T-helper 2 cell treated with Interferon-gamma antibody and Interleukin-4, amounts not matched to agents 5 μg/mL and 100 μg/mL, for 36 hours (primary cell): ENCODE data around the gene NAPG.
"Not testable (repeated sequence)": the region's sequence is repeated elsewhere in the genome, so short reads cannot be mapped to it uniquely, and the experiment has no call there.

Experiments
- DNase-seq: peaks from one replicate; pipeline ENCODE4 v3.0.0; 2021; ENCODE audit warnings: low spot score
- H3K27ac Mint-ChIP-seq: one replicate; pipeline ENCODE4 v1.8.0; 2021; ENCODE audit warnings: mild to moderate bottlenecking, mixed read lengths
- H3K27me3 Mint-ChIP-seq: one replicate; pipeline ENCODE4 v1.8.0; 2021; ENCODE audit warnings: low read depth, mixed read lengths
- H3K36me3 Mint-ChIP-seq: one replicate; pipeline ENCODE4 v1.8.0; 2021; ENCODE audit warnings: low read depth, mixed read lengths
- H3K4me1 Mint-ChIP-seq: one replicate; pipeline ENCODE4 v1.8.0; 2021; ENCODE audit warnings: low read depth, mixed read lengths
- H3K4me3 Mint-ChIP-seq: one replicate; pipeline ENCODE4 v1.8.0; 2022; ENCODE audit warnings: mild to moderate bottlenecking, moderate library complexity, mixed read lengths
- H3K9me3 Mint-ChIP-seq: one replicate; pipeline ENCODE4 v1.8.0; 2021; ENCODE audit warnings: mixed read lengths

The NAPG gene

DNA sequence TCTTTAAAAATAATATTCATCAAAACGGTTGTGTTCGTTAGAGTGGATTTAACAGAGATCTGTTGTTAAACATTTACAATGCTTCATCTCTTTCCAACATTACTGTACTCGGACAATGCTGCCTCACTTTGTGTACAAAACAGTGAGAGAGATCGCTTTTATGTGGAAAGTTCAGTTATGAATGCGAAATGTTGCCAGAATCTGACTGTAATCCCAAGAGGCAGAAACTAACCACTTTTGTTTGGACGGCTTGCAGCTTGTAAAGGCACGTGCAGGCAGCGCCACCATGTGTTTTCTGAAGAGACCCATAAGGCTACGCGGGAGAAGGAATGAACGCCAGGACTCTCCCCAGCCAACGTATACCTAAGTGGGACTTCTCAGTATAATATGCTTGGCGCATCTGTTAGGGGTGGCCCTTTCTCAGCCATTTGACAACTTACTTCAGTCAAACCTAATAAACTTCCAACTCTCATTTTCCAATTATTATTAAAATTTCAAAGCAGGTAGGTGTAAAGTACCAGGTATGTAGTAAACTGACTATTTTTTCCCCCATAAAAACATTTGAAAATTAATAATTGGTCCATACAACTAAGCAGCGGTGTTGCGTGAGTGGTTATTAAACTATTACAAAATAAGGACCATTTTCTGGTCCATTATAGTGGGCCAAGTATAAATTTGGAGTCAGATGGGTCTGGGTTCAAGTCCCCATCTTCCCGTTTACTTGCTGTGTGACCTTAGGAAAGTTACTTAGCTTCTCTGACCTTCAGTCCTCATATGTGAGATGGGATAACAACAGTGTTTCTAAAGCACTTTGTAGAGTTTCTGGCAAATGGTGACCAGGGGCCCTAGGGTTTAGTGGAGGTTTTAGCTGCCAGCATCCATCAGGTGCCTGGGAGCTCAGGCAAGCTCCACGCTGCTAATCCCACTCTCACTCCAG, 5.6 kb upstream of the NAPG start:
- no peaks in the 10 kb centered on the region for H3K36me3 Mint-ChIP-seq
- peaks cover 41% of the 10 kb centered on the region for H3K27me3 Mint-ChIP-seq
- DNase-seq: peak; percentile 49
- H3K4me1 Mint-ChIP-seq: peaks cover 11% of the 10 kb centered on the region
- H3K9me3 Mint-ChIP-seq: no peaks in the 10 kb centered on the region
- H3K4me3 Mint-ChIP-seq: no peak overlapping the region
- H3K27ac Mint-ChIP-seq: no peak overlapping the region

DNA sequence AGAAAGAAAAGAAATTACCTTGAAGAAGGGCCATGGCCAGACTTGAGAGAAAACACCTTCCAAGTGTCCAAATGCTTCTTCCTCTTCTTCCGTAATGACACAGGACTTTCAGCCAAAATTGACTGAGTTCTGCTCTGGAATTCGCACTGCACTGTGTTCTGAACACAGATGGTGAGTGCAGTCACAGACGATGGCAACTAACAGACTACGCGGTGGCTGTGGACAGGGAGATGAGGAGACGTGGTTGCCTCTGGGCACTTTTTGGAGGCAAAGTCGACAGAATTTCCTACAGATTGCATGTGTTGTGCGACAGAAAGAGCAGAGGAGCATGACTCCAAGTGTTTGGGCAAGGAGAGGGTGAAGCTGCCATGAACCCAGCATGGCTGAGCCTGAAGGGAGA, 4.3 kb upstream of the NAPG start:
- no peak overlapping the region for H3K4me3 Mint-ChIP-seq
- no peak overlapping the region for H3K27ac Mint-ChIP-seq
- no peaks in the 10 kb centered on the region for H3K9me3 Mint-ChIP-seq
- H3K36me3 Mint-ChIP-seq: no peaks in the 10 kb centered on the region
- DNase-seq: no peak
- peaks cover 36% of the 10 kb centered on the region for H3K27me3 Mint-ChIP-seq
- peaks cover 15% of the 10 kb centered on the region for H3K4me1 Mint-ChIP-seq

DNA sequence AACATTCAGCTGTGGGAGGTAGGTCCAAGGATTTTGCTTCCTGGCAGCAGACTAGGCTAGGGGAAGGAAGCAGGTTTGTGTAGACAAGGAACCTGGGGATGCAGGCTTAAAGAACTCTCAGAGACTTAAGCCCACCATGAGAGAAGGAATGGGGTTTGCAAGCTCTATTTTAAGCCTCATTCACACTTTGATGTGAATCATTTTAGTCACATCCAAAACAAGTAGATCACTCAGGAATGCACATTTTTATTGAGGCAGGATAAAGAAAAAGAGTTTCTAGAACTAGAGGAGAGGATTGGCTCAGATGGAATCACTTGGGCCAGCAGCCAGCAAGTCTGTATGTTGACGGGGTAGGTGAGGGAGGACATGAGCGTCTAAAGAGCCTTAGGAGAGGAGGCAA, 3.3 kb upstream of the NAPG start:
- peaks cover 21% of the 10 kb centered on the region for H3K4me1 Mint-ChIP-seq
- H3K9me3 Mint-ChIP-seq: no peaks in the 10 kb centered on the region
- H3K4me3 Mint-ChIP-seq: no peak overlapping the region
- no peak for DNase-seq
- H3K27me3 Mint-ChIP-seq: peaks cover 30% of the 10 kb centered on the region
- H3K27ac Mint-ChIP-seq: no peak overlapping the region
- no peaks in the 10 kb centered on the region for H3K36me3 Mint-ChIP-seq

DNA sequence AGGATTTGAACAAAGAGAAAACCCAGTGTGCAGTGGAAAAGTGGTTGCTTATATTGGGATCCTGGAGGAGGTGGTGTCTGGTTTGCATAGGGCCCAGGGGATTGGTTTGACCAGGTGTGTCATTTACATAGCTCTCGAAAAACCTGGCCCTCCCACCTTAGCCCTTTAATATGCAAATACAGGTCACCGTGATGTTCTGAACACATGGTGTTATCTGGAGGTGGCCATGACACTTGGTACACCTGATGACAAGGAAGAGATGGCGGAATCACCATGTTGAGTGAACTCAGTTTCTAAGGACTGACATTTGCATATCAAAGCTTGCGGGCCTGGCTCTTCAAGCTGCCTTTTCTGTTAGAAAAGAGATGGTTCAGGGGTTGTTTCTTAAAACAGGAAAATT, 2.3 kb upstream of the NAPG start:
- Mint-ChIP-seq H3K4me1 (peaks cover 27% of the 10 kb centered on the region), H3K9me3 (no peaks in the 10 kb centered on the region), H3K4me3 (no peak overlapping the region), H3K27ac (no peak overlapping the region), H3K27me3 (peaks cover 26% of the 10 kb centered on the region), H3K36me3 (no peaks in the 10 kb centered on the region)
- DNase-seq: no peak

DNA sequence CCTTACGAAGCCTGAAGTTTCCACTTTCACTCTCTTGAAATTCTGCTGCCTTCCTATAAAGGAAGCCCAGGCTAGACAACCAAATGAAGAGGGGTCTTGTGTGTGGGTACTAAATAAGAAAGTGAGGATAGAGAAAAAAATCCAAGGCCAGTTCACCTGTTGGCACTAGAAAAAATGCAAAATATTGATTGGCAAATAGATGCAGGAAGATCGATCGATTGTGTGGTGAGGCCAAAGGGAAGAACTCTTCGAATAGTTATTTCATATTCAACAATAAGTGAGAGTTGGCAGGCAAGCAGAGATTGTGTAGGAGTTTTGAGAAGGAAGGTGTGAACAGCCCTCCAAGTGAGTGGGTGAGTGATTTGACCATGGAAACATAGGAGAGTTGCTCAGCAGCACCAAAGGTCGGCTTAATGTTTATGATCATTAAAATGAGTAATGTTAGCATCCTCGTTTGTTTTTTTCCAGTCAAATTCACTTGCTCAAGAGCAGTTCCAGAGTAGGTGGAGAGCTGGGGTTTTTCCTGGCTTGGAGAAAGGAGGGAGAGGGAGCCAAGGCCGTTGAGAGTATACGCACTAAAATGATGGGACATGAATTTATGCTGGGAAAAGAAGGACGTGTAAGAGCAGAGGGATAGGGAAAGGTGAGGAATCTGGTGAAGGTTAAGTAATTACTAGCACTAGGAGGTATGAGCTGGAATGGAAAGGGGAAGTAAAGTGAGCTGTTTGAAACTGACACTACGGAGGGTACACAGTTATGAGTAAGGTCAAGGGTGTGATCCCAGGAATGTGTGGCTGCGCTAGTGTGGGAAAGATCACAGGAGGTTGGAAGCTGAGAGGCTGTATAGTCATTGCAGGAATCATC, 1.1 kb upstream of the NAPG start:
- peak; percentile 27 for DNase-seq
- no peaks in the 10 kb centered on the region for H3K36me3 Mint-ChIP-seq
- peak overlapping the region; percentile 69 for H3K27ac Mint-ChIP-seq
- H3K4me3 Mint-ChIP-seq: peak overlapping the region; percentile 97
- peaks cover 16% of the 10 kb centered on the region for H3K27me3 Mint-ChIP-seq
- peaks cover 35% of the 10 kb centered on the region for H3K4me1 Mint-ChIP-seq
- H3K9me3 Mint-ChIP-seq: no peaks in the 10 kb centered on the region

DNA sequence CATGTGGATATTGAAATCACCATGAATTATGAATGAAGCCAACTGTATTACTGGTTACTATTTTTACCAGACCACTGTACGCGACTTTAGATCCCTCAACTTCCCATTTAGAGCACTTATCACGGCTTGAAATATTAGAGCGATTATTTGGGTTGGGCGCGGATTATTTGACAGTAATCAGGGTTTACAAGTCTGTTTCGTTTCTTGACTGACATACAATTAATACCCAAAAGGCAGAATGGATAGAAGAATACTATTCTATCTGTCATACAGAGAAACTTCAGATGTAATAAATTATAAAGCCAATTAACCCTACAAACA, 496 bp upstream of the NAPG start:
- Mint-ChIP-seq H3K27me3 (peaks cover 11% of the 10 kb centered on the region), H3K4me3 (peak overlapping the region; percentile 97), H3K27ac (peak overlapping the region; percentile 98), H3K4me1 (peaks cover 39% of the 10 kb centered on the region), H3K36me3 (no peaks in the 10 kb centered on the region), H3K9me3 (no peaks in the 10 kb centered on the region)
- no peak for DNase-seq

DNA sequence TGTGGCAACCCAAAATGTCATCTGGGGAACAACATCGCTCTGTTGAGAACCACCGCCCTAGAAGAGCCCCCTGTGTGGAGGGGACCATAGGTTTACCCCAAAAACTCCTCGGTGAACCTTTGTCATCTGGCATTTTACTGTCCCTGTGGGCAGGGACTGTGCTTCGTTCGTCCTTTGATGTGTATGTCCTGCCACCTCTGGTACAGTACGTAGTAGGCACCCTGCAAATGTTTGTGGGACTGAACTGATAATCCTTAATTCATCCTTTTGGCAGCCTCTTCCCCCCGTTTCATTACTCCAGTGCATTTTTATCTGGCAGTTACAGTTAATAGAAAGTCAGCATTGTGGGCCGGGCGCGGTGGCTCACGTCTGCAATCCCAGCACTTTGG, 728 bp downstream of the NAPG start:
- Mint-ChIP-seq H3K4me3 (peak overlapping the region; percentile 91), H3K27me3 (peaks cover 10% of the 10 kb centered on the region), H3K27ac (peak overlapping the region; percentile 89), H3K9me3 (no peaks in the 10 kb centered on the region), H3K36me3 (no peaks in the 10 kb centered on the region), H3K4me1 (peaks cover 46% of the 10 kb centered on the region)
- DNase-seq: no peak

DNA sequence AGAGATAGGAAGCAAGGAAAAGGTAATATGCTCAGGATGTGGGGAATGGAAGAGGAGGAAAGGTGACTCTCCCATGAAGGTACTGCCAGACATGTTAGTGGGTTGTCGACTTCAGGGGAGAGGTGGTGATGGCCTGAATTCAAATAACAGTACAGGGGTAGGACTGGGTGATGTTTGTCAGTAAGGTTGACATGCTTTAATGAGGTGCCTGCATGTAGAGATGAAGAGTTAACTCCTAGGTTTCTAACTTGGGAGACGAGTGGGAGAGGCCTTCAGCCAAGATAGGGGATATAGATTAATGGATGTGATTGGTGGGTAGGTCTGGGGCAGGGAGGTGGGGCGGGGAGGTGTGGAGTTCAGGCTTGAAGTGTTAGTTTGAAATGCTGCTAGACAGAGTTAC, 2.6 kb downstream of the NAPG start:
- peaks cover 48% of the 10 kb centered on the region for H3K4me1 Mint-ChIP-seq
- H3K9me3 Mint-ChIP-seq: no peaks in the 10 kb centered on the region
- no peaks in the 10 kb centered on the region for H3K27me3 Mint-ChIP-seq
- H3K36me3 Mint-ChIP-seq: peaks cover 5% of the 10 kb centered on the region
- DNase-seq: no peak
- peak overlapping the region; percentile 16 for H3K27ac Mint-ChIP-seq
- H3K4me3 Mint-ChIP-seq: peak overlapping the region; percentile 17

DNA sequence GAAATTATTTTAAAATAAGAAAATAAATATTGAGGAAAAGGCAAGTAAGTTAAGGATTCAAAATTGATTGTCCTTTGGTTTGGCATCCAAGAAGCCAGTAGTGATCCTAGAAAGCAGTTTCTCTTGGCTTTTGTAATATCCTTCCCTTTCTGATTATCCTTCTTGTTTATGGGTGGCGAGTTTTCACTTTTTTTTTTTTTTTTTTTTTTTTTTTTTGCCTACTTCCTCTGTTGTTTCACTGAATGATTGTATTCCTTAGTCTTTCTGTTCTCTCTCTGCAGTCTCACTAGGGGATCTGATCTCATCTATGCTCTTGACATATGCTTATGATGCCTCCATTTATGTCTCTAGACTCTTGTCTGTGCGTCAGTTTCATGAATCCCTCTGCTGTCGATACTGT, 4.2 kb downstream of the NAPG start:
- H3K4me3 Mint-ChIP-seq: peak overlapping the region; percentile 58
- peaks cover 41% of the 10 kb centered on the region for H3K4me1 Mint-ChIP-seq
- peak overlapping the region; percentile 79 for H3K27ac Mint-ChIP-seq
- no peaks in the 10 kb centered on the region for H3K9me3 Mint-ChIP-seq
- no peak for DNase-seq
- H3K27me3 Mint-ChIP-seq: no peaks in the 10 kb centered on the region
- H3K36me3 Mint-ChIP-seq: peaks cover 12% of the 10 kb centered on the region

DNA sequence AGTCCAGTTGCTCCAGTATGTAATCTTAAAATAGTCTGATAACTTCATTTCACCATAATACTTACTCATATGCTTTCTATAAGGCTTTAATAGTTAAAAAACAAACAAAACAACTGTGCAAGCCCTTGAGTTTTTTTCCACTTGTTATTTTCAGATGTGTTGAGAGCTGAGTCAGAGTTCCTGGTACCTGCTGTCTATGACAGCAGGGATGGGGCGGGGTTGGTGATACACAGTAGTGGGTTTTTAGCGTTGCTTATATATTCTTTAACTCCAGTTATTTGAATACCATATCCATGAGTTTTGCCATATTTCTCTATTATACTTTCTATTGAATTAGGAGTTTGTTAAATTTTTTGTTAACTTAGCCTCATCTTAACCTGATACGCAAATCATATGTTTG, 5.0 kb downstream of the NAPG start:
- peaks cover 37% of the 10 kb centered on the region for H3K4me1 Mint-ChIP-seq
- peaks cover 14% of the 10 kb centered on the region for H3K36me3 Mint-ChIP-seq
- H3K27me3 Mint-ChIP-seq: no peaks in the 10 kb centered on the region
- H3K4me3 Mint-ChIP-seq: peak overlapping the region; percentile 58
- H3K27ac Mint-ChIP-seq: peak overlapping the region; percentile 79
- DNase-seq: no peak
- no peaks in the 10 kb centered on the region for H3K9me3 Mint-ChIP-seq

DNA sequence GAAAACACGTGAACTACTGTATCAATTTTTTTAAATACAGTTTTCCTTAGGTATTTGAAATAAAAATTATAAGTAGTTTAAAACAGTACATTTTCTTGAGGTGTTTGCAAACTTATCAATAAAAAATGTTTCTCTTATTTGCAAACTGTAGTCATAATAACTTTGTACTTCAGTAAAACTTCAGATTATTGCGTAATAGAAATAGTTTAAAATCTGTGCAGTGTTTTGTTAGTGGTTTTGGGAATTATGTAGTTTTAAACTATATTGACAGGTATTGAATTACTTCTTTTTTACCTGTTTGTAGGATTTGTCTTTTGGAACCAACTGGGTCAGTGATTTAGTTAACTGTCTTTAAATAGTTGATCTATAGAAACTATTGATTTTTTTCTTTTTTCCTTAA, 7.3 kb downstream of the NAPG start:
- H3K36me3 Mint-ChIP-seq: peaks cover 22% of the 10 kb centered on the region
- no peaks in the 10 kb centered on the region for H3K27me3 Mint-ChIP-seq
- peaks cover 33% of the 10 kb centered on the region for H3K4me1 Mint-ChIP-seq
- no peaks in the 10 kb centered on the region for H3K9me3 Mint-ChIP-seq
- no peak for DNase-seq
- no peak overlapping the region for H3K4me3 Mint-ChIP-seq
- H3K27ac Mint-ChIP-seq: no peak overlapping the region

DNA sequence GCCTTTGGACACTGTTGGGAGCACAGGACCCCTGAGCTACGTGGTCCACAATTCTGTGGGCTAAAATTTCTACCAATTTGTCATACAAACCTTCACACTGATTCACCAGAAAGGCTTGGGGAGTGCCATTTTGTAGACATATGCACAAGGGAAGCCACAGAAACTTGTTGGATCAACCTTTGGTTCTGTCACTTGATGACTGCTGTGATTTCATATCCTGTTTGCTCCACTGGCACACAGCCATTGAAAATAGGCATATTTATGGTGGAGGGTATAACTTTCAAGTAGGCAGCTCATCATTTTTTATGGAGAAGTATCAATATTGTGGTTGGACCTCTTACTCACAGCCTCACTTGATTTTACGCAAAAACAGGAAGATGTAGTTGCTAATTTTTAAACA, 10.5 kb downstream of the NAPG start:
- H3K36me3 Mint-ChIP-seq: peaks cover 50% of the 10 kb centered on the region
- H3K27me3 Mint-ChIP-seq: no peaks in the 10 kb centered on the region
- no peaks in the 10 kb centered on the region for H3K9me3 Mint-ChIP-seq
- H3K4me3 Mint-ChIP-seq: no peak overlapping the region
- no peak overlapping the region for H3K27ac Mint-ChIP-seq
- H3K4me1 Mint-ChIP-seq: peaks cover 10% of the 10 kb centered on the region
- DNase-seq: no peak

DNA sequence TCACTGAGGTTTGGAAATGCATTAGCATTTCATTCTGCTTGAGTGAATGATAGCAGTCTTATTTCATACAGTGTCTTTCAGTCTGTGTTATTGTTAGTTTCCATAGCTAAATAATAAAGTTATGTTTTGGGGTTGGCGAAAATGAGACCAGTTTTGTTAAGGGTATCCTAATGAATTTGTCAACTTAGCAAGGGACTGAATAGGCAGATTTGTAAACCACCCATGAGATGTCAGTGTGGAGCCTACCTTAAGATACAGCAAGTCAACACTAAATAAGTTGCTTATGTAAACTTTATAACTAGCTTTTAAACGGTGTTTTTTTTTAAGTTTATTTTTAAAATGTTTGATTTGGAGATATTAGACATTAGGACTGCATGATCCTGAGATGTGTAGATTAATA, 11.9 kb downstream of the NAPG start:
- H3K4me1 Mint-ChIP-seq: peaks cover 7% of the 10 kb centered on the region
- no peak overlapping the region for H3K27ac Mint-ChIP-seq
- no peaks in the 10 kb centered on the region for H3K27me3 Mint-ChIP-seq
- H3K36me3 Mint-ChIP-seq: peaks cover 58% of the 10 kb centered on the region
- DNase-seq: no peak
- no peaks in the 10 kb centered on the region for H3K9me3 Mint-ChIP-seq
- no peak overlapping the region for H3K4me3 Mint-ChIP-seq

DNA sequence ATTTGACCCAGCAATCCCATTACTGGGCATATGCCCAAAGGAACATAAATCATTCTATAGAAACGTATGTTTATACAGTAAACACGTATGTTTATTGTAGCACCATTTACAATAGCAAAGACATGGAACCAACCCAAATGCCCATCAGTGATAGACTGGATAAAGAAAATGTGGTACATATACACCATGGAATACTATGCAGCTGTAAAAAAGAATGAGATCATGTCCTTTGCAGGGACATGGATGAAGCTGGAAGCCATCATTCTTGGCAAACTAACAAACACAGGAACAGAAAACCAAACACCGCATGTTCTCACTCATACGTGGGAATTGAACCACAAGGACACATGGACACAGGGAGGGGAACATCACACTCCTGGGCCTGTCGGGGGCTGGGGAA, 13.3 kb downstream of the NAPG start:
- H3K36me3 Mint-ChIP-seq: peaks cover 53% of the 10 kb centered on the region
- H3K9me3 Mint-ChIP-seq, H3K4me1 Mint-ChIP-seq, H3K27me3 Mint-ChIP-seq, H3K4me3 Mint-ChIP-seq, DNase-seq, H3K27ac Mint-ChIP-seq: not testable (repeated sequence)
